ENCODE measurements around the gene RNF115. TPM values are rescaled to one million over a fixed set of nuclear protein-coding genes. Genes with fewer than 3 reads are reported as not detected.
A peak's percentile ranks its signal among the peaks of the same experiment; 100 is the strongest.

RNF115 gene
- polyA plus RNA-seq, 1 of the 3 experiments (the other 2 are of a cell fraction), result 4.8 TPM

GRCh38 chr1:145849356-145850160, 25.7 kb upstream of the RNF115 start:
- peak; percentile 55 for DNase-seq
- no peaks in the 10 kb centered on the region for H3K27me3 ChIP-seq (ENCODE audit: insufficient read depth)
- POLR2A ChIA-PET, result interaction anchor here (0.6 to 2.0 kb wide), 2 partner anchors 10 to 19 kb away, joined by 3 to 9 read pairs; partner anchors contain the start of gene PIAS3
- H3K36me3 ChIP-seq (replicated peaks in 1 of 2; ENCODE audit: control insufficient read depth in 1 of 2, insufficient read depth in 2 of 2, low read length in 1 of 2), result peaks cover 48% of the 10 kb centered on the region in 2 experiments
- 84% methylated on average over 13 of the region's 15 CpGs for WGBS (ENCODE audit: low lambda C conversion rate)
- H3K9me2 ChIP-seq, result no peaks in the 10 kb centered on the region
- H3K4me3 ChIP-seq (ENCODE audit: low read depth in 2 of 2, low read length in 1 of 2), result no peak overlapping the region
- peaks cover 33% of the 10 kb centered on the region for H3F3A ChIP-seq (replicated peaks; ENCODE audit: insufficient read depth)
- no peaks in the 10 kb centered on the region for H4K20me1 ChIP-seq (ENCODE audit: insufficient read depth)
- peak overlapping the region; percentile 19 to 76; a peak in 2 of 4 replicates for H3K27ac ChIP-seq (ENCODE audit: low read depth in 2 of 2, low read length in 1 of 2)
- no peak overlapping the region for H3K4me2 ChIP-seq
- H3K9ac ChIP-seq, result no peak overlapping the region
- CTCF ChIA-PET, result interaction anchor here (1.0 to 1.9 kb wide), 6 partner anchors 9 to 128 kb away, joined by 3 to 5 read pairs (median 4); partner anchors contain the start of genes ITGA10, PIAS3, POLR3C and RNF115
- peak; percentile 63 for TF ChIP-seq CTCF (IDR thresholded peaks at IDR 0.05)
- TF ChIP-seq TAF1 (IDR thresholded peaks at IDR 0.05; ENCODE audit: borderline replicate concordance, low read depth, low read length), result no peak
- H3K4me1 ChIP-seq (ENCODE audit: control insufficient read depth in 1 of 2, insufficient read depth in 2 of 2, low read depth in 1 of 2, low read length in 1 of 2), result peaks cover 3 to 14% of the 10 kb centered on the region in 2 experiments; a peak in 2 of 4 replicates
- no peak overlapping the region for H2AFZ ChIP-seq (ENCODE audit: low read depth)
- H3K79me2 ChIP-seq (ENCODE audit: insufficient read depth), result no peaks in the 10 kb centered on the region
- H3K9me3 ChIP-seq, result no peaks in the 10 kb centered on the region

DNA sequence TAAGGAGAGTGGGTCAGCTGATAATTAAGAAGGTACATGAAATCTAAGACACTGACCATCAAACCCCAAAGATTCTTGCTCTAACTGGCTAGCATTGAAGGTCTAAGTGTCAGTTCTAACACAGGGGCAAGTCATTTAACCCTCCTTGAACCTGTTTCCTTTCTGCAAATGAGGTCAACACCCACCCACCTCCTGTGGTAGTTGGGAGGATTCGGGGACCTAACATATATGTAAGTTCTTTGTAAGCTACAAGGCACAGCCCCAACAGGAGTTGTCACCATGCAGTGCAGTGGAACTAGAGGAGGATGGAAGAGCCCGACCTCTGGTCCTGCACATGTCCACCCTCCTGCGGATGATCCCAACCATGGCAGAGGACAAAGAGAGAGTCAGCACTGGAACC, 23.9 kb upstream of the RNF115 start:
- Histone ChIP-seq H2AFZ (ENCODE audit: low read depth) (no peak overlapping the region), H3K27me3 (ENCODE audit: insufficient read depth) (no peaks in the 10 kb centered on the region), H3K27ac (ENCODE audit: low read depth in 2 of 2, low read length in 1 of 2) (no peak overlapping the region), H3K9me3 (no peaks in the 10 kb centered on the region), H3K4me2 (no peak overlapping the region), H3K9me2 (no peaks in the 10 kb centered on the region), H3K36me3 (replicated peaks in 1 of 2; ENCODE audit: control insufficient read depth in 1 of 2, insufficient read depth in 2 of 2, low read length in 1 of 2) (peaks cover 43% of the 10 kb centered on the region in 2 experiments), H3K79me2 (ENCODE audit: insufficient read depth) (no peaks in the 10 kb centered on the region), H3K4me1 (ENCODE audit: control insufficient read depth in 1 of 2, insufficient read depth in 2 of 2, low read depth in 1 of 2, low read length in 1 of 2) (peaks cover 3 to 14% of the 10 kb centered on the region in 2 experiments; a peak in 2 of 4 replicates), H3F3A (replicated peaks; ENCODE audit: insufficient read depth) (peaks cover 45% of the 10 kb centered on the region), H3K9ac (no peak overlapping the region), H4K20me1 (ENCODE audit: insufficient read depth) (no peaks in the 10 kb centered on the region), H3K4me3 (ENCODE audit: low read depth in 2 of 2, low read length in 1 of 2) (no peak overlapping the region)
- no peak for DNase-seq
- WGBS (ENCODE audit: low lambda C conversion rate), result 100% methylated on average over 3 of the region's 3 CpGs
- ChIA-PET POLR2A (interaction anchor here (1.0 to 5.6 kb wide), 2 partner anchors 10 to 24 kb away, joined by 3 to 66 read pairs; partner anchors contain the start of genes PIAS3, POLR3C and RNF115), CTCF (interaction anchor here (0.6 to 5.7 kb wide), 9 partner anchors 10 to 165 kb away, joined by 3 to 162 read pairs (median 7); partner anchors contain the start of genes PIAS3, POLR3C and RNF115)
- TF ChIP-seq NFIC (IDR thresholded peaks at IDR 0.05; ENCODE audit: borderline replicate concordance), result no peak
- no peak for TF ChIP-seq EZH2phosphoT487 (IDR thresholded peaks at IDR 0.05; ENCODE audit: borderline replicate concordance, low read depth)
- TF ChIP-seq PBX3 (IDR thresholded peaks at IDR 0.05), result no peak
- no peak for TF ChIP-seq TEAD4 (IDR thresholded peaks at IDR 0.05; ENCODE audit: borderline replicate concordance, insufficient read depth)
- no peak for TF ChIP-seq NRF1 (IDR thresholded peaks at IDR 0.05; ENCODE audit: low read depth, low read length)
- TF ChIP-seq, protein P1, sequence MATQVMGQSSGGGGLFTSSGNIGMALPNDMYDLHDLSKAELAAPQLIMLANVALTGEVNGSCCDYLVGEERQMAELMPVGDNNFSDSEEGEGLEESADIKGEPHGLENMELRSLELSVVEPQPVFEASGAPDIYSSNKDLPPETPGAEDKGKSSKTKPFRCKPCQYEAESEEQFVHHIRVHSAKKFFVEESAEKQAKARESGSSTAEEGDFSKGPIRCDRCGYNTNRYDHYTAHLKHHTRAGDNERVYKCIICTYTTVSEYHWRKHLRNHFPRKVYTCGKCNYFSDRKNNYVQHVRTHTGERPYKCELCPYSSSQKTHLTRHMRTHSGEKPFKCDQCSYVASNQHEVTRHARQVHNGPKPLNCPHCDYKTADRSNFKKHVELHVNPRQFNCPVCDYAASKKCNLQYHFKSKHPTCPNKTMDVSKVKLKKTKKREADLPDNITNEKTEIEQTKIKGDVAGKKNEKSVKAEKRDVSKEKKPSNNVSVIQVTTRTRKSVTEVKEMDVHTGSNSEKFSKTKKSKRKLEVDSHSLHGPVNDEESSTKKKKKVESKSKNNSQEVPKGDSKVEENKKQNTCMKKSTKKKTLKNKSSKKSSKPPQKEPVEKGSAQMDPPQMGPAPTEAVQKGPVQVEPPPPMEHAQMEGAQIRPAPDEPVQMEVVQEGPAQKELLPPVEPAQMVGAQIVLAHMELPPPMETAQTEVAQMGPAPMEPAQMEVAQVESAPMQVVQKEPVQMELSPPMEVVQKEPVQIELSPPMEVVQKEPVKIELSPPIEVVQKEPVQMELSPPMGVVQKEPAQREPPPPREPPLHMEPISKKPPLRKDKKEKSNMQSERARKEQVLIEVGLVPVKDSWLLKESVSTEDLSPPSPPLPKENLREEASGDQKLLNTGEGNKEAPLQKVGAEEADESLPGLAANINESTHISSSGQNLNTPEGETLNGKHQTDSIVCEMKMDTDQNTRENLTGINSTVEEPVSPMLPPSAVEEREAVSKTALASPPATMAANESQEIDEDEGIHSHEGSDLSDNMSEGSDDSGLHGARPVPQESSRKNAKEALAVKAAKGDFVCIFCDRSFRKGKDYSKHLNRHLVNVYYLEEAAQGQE (IDR thresholded peaks at IDR 0.05; ENCODE audit: low read depth, low read length), result no peak
- TF ChIP-seq GATA2 (CRISPR knock-in tag; IDR thresholded peaks at IDR 0.05), result no peak
- TF ChIP-seq GABPA (IDR thresholded peaks at IDR 0.05; ENCODE audit: low read depth), result no peak
- no peak for TF ChIP-seq FOSL2 (IDR thresholded peaks at IDR 0.05; ENCODE audit: borderline replicate concordance, low read depth)
- no peak for TF ChIP-seq SMC3 (IDR thresholded peaks at IDR 0.05; ENCODE audit: low read depth, low read length)
- TF ChIP-seq, protein P2, sequence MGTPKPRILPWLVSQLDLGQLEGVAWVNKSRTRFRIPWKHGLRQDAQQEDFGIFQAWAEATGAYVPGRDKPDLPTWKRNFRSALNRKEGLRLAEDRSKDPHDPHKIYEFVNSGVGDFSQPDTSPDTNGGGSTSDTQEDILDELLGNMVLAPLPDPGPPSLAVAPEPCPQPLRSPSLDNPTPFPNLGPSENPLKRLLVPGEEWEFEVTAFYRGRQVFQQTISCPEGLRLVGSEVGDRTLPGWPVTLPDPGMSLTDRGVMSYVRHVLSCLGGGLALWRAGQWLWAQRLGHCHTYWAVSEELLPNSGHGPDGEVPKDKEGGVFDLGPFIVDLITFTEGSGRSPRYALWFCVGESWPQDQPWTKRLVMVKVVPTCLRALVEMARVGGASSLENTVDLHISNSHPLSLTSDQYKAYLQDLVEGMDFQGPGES (IDR thresholded peaks at IDR 0.05; ENCODE audit: low read depth, low read length), result no peak
- no peak for TF ChIP-seq ELF1 (IDR thresholded peaks at IDR 0.05)
- no peak for TF ChIP-seq RAD21 (IDR thresholded peaks at IDR 0.05; ENCODE audit: low read length)
